Panc1 (cell line): ENCODE data around the gene SAA2. TPM values are rescaled to one million over a fixed set of nuclear protein-coding genes. Genes with fewer than 3 reads are reported as not detected.

Source experiments
- ATAC-seq: fragments of 200-7000 bp; cut with Tn5 transposase; 2 replicates; pipeline ENCODE4 v1.9.1; 2020; ENCODE audit warnings: mild to moderate bottlenecking, moderate library complexity
- BruUV-seq: library from RNA; stranded (reverse); fragments of 400-500 nt; replicated peaks from 2 replicates; lab custom pipeline; 2021; lab: Mats Ljungman, UMichigan
- CTCF ChIA-PET: fragments of 300-600 bp; sonication (Branson Sonifier 250); formaldehyde crosslinking; loops from one replicate; lab custom pipeline; 2022; ENCODE audit warnings: antibody characterized with exemption; lab: Charles Lee
- POLR2A ChIA-PET: fragments of 300-600 bp; sonication (Branson Sonifier 250); formaldehyde crosslinking; loops from one replicate; lab custom pipeline; 2022; ENCODE audit warnings: antibody characterized with exemption; lab: Charles Lee
- DNase-seq: peaks from one replicate; pipeline ENCODE4 v3.0.0-alpha.2; 2010; ENCODE audit warnings: low read depth, low spot score
- H3K27ac ChIP-seq: 2 replicates; pipeline ENCODE4 v1.5.1; 2011; ENCODE audit warnings: mild to moderate bottlenecking, low read length, inconsistent platforms
- H3K27me3 ChIP-seq: fragments of 200-500 bp; sonication (Bioruptor generic); 2 replicates; pipeline ENCODE4 v1.6.0; 2014; ENCODE audit warnings: low read length, inconsistent platforms; ENCODE audit not compliant: control insufficient read depth, insufficient read depth
- H3K36me3 ChIP-seq: fragments of 200-500 bp; sonication (Bioruptor generic); 2 replicates; pipeline ENCODE4 v1.5.1; 2014; ENCODE audit warnings: inconsistent platforms, mild to moderate bottlenecking, low read length, moderate library complexity; ENCODE audit not compliant: control insufficient read depth, insufficient read depth
- H3K4me1 ChIP-seq: 2 replicates; pipeline ENCODE4 v1.5.1; 2011; ENCODE audit warnings: inconsistent platforms, mild to moderate bottlenecking, low read length, moderate library complexity; ENCODE audit not compliant: control insufficient read depth, insufficient read depth
- H3K4me3 ChIP-seq, 2 experiments: 2 replicates each; pipeline ENCODE4 v1.5.1; 2011 to 2012; ENCODE audit warnings: low read depth in 2 of 2, low read length in 2 of 2, mild to moderate bottlenecking in 2 of 2, inconsistent platforms in 1 of 2, moderate library complexity in 1 of 2
- H3K9me3 ChIP-seq: fragments of 200-500 bp; sonication (Bioruptor generic); 2 replicates; pipeline ENCODE4 v1.5.1; 2014; ENCODE audit warnings: low read depth, mild to moderate bottlenecking, inconsistent platforms, low read length, moderate library complexity; ENCODE audit not compliant: control insufficient read depth, insufficient read depth
- POLR2AphosphoS5 ChIP-seq: IDR thresholded peaks from 2 replicates; pipeline ENCODE4 v1.6.1; 2012; ENCODE audit warnings: mild to moderate bottlenecking, low read depth, low read length, moderate library complexity
- SIN3A ChIP-seq: IDR thresholded peaks from 2 replicates; pipeline ENCODE4 v1.6.1; 2012; ENCODE audit warnings: low read depth, mild to moderate bottlenecking, low read length, moderate library complexity, borderline replicate concordance; ENCODE audit not compliant: insufficient read depth
- TCF7L2 ChIP-seq: IDR thresholded peaks from 2 replicates; pipeline ENCODE4 v1.6.1; 2011; ENCODE audit warnings: mild to moderate bottlenecking, low read depth, low read length, inconsistent platforms
- in situ Hi-C: cut with HindIII; loops from 2 replicates; pipeline ENCODE4 v1.10.0; 2016; ENCODE audit warnings: low sequenced_read_pairs, low pct_unique_long_range_greater_than_20kb
- intact Hi-C: fragments of 100-400 bp; cut with micrococcal nuclease; formaldehyde crosslinking; loops from one replicate; pipeline ENCODE4 v1.10.0; 2022; ENCODE audit not compliant: unreplicated experiment
- total RNA-seq: library from RNA; stranded (reverse); gene quantifications from one replicate; pipeline ENCODE4 v1.2.1, GENCODE V29; 2021; ENCODE audit not compliant: unreplicated experiment
- TF ChIP-seq, protein P1 (sequence below): fragments of 450-650 bp; IDR thresholded peaks from 2 replicates; pipeline ENCODE4 v1.5.1; 2017; ENCODE audit warnings: mild to moderate bottlenecking
- TF ChIP-seq, protein P2 (sequence below), 2 experiments: IDR thresholded peaks; 2 replicates each; pipeline ENCODE4 v1.6.1; 2011 to 2012; ENCODE audit warnings: low read depth in 2 of 2, control low read depth in 1 of 2, low read length in 1 of 2, mild to moderate bottlenecking in 1 of 2, moderate library complexity in 1 of 2; ENCODE audit not compliant: insufficient read depth in 1 of 2

Gene SAA2
- total RNA-seq, 1 experiment from 2014 or later = 4.0 TPM

DNA sequence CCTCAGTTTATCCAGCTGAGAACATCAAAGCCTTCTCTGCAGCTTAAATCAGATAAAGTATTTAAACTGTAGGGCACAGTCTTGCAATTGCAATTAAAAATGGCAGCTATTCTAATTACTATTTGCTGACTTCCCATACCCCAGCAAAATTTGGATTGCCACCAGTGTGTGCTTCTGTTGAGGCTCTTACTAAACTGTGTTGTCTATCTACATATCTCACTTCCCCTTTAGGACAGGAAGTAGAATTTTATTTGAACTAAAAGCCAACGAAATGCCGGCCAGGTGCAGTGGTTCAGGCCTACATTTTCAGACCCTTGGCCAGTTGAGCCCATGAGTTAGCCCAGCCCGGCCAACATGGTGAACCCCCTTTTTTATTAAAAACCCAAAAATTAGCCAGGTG lies 19.0 kb downstream of the SAA2 start:
- in situ Hi-C loops (no loop called here), intact Hi-C loops (no loop called here)
- TF ChIP-seq SIN3A (no peak), POLR2AphosphoS5 (no peak), TCF7L2 (no peak)
- TF ChIP-seq, protein P1, sequence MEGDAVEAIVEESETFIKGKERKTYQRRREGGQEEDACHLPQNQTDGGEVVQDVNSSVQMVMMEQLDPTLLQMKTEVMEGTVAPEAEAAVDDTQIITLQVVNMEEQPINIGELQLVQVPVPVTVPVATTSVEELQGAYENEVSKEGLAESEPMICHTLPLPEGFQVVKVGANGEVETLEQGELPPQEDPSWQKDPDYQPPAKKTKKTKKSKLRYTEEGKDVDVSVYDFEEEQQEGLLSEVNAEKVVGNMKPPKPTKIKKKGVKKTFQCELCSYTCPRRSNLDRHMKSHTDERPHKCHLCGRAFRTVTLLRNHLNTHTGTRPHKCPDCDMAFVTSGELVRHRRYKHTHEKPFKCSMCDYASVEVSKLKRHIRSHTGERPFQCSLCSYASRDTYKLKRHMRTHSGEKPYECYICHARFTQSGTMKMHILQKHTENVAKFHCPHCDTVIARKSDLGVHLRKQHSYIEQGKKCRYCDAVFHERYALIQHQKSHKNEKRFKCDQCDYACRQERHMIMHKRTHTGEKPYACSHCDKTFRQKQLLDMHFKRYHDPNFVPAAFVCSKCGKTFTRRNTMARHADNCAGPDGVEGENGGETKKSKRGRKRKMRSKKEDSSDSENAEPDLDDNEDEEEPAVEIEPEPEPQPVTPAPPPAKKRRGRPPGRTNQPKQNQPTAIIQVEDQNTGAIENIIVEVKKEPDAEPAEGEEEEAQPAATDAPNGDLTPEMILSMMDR = no peak
- TF ChIP-seq, protein P2, sequence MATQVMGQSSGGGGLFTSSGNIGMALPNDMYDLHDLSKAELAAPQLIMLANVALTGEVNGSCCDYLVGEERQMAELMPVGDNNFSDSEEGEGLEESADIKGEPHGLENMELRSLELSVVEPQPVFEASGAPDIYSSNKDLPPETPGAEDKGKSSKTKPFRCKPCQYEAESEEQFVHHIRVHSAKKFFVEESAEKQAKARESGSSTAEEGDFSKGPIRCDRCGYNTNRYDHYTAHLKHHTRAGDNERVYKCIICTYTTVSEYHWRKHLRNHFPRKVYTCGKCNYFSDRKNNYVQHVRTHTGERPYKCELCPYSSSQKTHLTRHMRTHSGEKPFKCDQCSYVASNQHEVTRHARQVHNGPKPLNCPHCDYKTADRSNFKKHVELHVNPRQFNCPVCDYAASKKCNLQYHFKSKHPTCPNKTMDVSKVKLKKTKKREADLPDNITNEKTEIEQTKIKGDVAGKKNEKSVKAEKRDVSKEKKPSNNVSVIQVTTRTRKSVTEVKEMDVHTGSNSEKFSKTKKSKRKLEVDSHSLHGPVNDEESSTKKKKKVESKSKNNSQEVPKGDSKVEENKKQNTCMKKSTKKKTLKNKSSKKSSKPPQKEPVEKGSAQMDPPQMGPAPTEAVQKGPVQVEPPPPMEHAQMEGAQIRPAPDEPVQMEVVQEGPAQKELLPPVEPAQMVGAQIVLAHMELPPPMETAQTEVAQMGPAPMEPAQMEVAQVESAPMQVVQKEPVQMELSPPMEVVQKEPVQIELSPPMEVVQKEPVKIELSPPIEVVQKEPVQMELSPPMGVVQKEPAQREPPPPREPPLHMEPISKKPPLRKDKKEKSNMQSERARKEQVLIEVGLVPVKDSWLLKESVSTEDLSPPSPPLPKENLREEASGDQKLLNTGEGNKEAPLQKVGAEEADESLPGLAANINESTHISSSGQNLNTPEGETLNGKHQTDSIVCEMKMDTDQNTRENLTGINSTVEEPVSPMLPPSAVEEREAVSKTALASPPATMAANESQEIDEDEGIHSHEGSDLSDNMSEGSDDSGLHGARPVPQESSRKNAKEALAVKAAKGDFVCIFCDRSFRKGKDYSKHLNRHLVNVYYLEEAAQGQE (IDR thresholded peaks at IDR 0.05; ENCODE audit: insufficient read depth in 1 of 2, low read depth in 2 of 2, low read length in 1 of 2) = no peak
- ChIA-PET CTCF (interaction anchor here (0.6 kb wide), 1 partner anchor 27 kb away, joined by 3 read pairs; no protein-coding TSS in a partner anchor), POLR2A (interaction anchor here (0.6 kb wide), 1 partner anchor 30 kb away, joined by 4 read pairs; no protein-coding TSS in a partner anchor)
- Histone ChIP-seq H3K36me3 (no peaks in the 10 kb centered on the region), H3K4me3 (no peak overlapping the region), H3K27me3 (peaks cover 1% of the 10 kb centered on the region; the same call in 1 of the 2 replicates), H3K27ac (no peak overlapping the region), H3K4me1 (no peaks in the 10 kb centered on the region), H3K9me3 (no peaks in the 10 kb centered on the region)
- no peak for ATAC-seq
- no TSS peak for BruUV-seq
- DNase-seq = no peak

DNA sequence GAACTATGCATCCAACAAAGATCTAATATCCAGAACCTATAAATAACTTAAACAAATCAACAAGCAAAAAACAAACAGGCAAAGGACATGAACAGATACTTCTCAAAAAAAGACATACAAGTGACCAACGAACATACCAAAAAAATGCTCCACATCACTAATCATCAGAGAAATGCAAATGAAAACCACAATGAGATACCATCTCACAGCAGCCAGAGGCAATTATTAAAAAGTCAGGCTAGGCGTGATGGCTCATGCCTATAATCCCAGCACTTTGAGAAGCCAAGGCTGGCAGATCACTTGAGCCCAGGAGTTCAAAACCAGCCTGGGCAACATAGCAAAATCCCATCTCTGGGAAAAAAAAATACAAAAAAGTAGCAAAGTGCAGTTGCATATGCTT lies 22.6 kb downstream of the SAA2 start:
- no peak for ATAC-seq
- in situ Hi-C loops = no loop called here
- POLR2A ChIA-PET = no interaction called here

More for the DNA sequence above, 22.6 kb downstream of the SAA2 start:
- BruUV-seq = no TSS peak
- intact Hi-C loops = no loop called here
- no peaks in the 10 kb centered on the region for H3K4me1 ChIP-seq
- H3K4me3 ChIP-seq = no peak overlapping the region
- H3K27ac ChIP-seq = no peak overlapping the region
- H3K9me3 ChIP-seq = no peaks in the 10 kb centered on the region
- TF ChIP-seq, protein P2 (IDR thresholded peaks at IDR 0.05; ENCODE audit: insufficient read depth in 1 of 2, low read depth in 2 of 2, low read length in 1 of 2) = no peak
- TF ChIP-seq, protein P1 = no peak
- TF ChIP-seq SIN3A = no peak
- no peak for TF ChIP-seq POLR2AphosphoS5
- TF ChIP-seq TCF7L2 = no peak
- DNase-seq = no peak
- no peaks in the 10 kb centered on the region for H3K36me3 ChIP-seq
- CTCF ChIA-PET = no interaction called here
- no peaks in the 10 kb centered on the region for H3K27me3 ChIP-seq
